A673 (cell line): ENCODE results near the gene JMJD6.

Experiments used
- EZH2 ChIP-seq: fragments of 200-600 bp; sonication (generic); IDR thresholded peaks from 2 replicates; pipeline ENCODE4 v1.6.1; 2017; ENCODE audit warnings: borderline replicate concordance, low read depth, mild to moderate bottlenecking, mixed read lengths, antibody characterized with exemption, low read length; ENCODE audit not compliant: poor library complexity, severe bottlenecking
- TF ChIP-seq, protein P1 (sequence below): fragments of 300-800, 200-600 bp; sonication (generic); conservative IDR thresholded peaks from 2 replicates; pipeline ENCODE4 v1.5.1; 2017; ENCODE audit warnings: low read depth, mild to moderate bottlenecking, antibody characterized with exemption, low read length, moderate library complexity, mixed read lengths

GRCh38 chr17:76700617-76701470, 25.6 kb downstream of the JMJD6 start:
- TF ChIP-seq, protein P1, sequence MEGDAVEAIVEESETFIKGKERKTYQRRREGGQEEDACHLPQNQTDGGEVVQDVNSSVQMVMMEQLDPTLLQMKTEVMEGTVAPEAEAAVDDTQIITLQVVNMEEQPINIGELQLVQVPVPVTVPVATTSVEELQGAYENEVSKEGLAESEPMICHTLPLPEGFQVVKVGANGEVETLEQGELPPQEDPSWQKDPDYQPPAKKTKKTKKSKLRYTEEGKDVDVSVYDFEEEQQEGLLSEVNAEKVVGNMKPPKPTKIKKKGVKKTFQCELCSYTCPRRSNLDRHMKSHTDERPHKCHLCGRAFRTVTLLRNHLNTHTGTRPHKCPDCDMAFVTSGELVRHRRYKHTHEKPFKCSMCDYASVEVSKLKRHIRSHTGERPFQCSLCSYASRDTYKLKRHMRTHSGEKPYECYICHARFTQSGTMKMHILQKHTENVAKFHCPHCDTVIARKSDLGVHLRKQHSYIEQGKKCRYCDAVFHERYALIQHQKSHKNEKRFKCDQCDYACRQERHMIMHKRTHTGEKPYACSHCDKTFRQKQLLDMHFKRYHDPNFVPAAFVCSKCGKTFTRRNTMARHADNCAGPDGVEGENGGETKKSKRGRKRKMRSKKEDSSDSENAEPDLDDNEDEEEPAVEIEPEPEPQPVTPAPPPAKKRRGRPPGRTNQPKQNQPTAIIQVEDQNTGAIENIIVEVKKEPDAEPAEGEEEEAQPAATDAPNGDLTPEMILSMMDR, result no peak
- TF ChIP-seq EZH2, result no peak
